ENCODE results near the gene ZNF579.
"Not testable (repeated sequence)": the region's sequence is repeated elsewhere in the genome, so short reads cannot be mapped to it uniquely, and the experiment has no call there.

ZNF579 gene

DNA sequence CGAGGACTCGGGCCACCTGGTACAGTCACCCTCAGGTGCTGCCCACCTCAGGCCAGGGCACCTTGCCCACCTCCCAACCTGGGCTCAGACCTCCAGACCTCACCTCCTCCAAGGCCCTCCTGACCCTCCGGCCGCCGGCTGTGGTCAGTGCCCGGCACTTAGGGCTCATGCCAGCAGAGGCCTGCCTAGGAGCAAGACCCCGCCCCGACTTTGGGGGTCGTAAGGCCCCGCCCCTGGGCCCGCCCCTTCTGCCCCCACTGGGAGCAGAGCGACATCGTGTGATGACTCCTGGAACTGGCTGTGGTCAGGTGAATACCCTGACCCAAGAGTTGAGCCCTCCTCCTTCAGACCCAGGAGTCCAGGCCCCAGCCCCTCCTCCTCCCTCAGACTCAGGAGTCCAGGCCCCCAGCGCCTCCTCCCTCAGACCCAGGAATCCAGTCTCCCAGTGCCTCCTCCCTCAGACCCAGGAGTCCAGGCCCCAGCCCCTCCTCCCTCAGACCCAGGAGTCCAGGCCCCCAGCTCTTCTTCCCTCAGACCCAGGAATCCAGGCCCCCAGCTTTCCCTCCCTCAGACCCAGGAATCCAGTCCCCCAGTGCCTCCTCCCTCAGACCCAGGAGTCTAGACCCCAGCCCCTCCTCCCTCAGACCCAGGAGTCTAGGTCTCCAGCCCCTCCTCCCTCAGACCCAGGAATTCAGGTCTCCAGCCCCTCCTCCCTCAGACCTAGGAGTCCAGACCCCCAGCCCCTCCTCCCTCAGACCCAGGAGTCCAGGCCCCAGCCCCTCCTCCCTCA, 43.5 kb downstream of the ZNF579 start, which contains the start of gene SBK2:
Gene SBK2 (minus strand): TSS at position 183 of the 790 bp plus-strand sequence. CDS start 839 bp downstream, outside the sequence.
- DNase-seq: no peak

DNA sequence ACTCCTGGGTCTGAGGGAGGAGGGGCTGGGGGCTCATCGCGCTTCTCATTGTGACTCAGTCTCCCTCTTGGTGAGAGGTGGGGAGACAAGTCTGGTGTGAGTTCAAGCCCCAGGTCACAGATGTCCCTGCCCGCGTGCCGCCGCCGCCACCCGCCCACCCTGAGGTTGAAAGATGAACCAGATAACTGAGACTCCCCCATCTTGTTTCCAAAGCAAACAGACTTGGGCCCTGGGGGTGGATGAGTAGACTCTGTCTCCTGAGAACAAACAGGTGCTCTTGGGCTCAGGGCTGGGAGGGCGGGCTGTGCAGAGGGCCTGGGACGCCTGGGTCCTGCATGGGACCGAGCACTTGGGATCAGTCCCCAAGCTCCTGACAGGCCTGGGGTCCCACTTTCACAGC, 44.3 kb downstream of the ZNF579 start:
- no peak for DNase-seq

DNA sequence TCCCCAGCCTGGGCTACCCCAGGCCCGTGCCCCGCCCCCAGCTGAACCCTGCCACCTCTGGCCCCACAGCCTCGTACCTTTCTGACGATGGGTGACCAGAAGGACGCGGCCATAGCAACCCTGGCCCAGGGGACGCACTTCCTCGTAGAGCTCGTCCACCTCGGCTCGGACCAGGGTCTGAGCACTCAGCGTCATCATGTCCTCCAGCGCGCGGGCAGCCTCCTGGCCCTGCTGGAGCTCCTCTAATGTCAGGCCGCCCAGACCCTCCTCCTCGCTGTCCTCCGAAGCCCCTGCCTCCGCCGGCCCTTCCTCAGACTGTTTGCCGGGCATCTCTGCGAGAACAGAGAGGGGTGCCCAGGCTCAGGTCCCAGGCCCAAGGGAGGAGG, 44.7 kb downstream of the ZNF579 start:
- no peak for DNase-seq

DNA sequence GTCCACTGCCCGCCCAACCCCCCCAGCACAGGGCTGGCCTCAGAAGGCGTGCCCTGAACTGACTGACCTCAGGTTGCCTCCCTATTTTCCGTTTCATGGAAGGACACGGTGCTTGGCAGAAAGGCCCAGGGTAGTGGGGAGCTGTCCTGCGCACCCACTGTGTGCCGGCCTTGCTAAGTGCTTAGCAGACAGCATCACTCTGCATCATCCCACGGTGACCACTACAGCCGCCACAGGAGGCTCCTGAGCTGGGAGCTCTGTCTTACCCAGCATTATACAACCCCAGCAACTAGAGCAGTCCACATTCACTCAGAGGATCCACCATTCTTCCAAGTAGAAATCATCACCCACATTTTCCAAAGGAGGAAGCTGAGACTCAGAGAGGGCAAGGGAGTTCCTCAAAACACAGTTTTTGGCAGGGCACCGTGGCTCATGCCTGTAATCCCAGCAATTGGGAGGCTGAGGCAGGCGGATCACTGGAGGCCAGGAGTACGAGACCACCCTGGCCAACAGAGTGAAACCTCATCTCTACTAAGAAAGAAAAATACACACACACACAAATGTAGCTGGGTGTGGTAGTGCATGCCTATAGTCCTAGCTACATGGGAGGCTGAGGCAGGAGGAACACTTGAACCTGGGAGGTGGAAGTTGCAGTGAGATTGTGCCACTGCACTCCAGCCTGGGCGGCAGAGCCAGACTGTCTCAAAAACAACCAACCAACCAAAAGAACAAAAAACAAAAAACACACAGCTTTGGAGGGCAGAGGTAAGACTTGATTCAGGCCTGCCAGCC, 45.3 kb downstream of the ZNF579 start:
- no peak for DNase-seq

DNA sequence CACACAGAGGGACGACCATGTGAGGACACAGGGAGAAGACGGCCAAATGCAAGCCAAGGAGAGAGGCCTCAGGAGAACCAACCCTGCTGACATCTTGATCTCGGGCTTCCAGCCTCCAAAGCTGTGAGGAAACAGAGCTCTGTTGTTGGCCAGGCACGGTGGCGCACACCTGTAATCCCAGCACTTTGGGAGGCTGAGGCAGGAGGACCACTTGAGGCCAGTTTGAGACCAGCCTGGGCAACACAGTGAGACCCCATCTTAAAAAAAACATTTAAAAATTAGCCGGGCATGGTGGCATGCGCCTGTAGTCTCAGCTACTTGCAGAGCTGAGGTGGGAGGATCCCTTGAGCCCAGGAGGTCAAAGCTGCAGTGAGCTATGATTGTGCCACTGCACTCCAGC, 46.4 kb downstream of the ZNF579 start:
- DNase-seq: not testable (repeated sequence)

DNA sequence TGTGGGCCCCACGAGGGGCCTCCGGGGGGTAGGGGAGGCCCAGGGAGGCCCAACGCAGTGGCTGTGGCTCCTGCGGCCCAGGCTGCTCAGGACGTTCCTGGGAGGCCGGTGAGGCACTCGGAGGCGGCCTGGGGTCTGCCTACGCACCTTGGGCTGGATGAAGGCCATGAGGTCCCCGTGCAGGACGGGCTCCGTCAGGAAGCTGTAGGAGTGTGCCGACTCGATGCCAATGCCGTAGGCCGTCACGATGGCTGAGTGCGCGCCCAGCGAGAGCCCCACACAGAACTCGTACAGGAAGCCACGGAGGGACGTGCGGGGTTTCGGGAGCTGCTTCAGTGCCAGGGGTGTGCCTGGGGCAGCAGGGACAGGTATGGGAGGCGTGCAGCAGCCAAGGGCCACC, 49.7 kb downstream of the ZNF579 start:
- no peak for DNase-seq

DNA sequence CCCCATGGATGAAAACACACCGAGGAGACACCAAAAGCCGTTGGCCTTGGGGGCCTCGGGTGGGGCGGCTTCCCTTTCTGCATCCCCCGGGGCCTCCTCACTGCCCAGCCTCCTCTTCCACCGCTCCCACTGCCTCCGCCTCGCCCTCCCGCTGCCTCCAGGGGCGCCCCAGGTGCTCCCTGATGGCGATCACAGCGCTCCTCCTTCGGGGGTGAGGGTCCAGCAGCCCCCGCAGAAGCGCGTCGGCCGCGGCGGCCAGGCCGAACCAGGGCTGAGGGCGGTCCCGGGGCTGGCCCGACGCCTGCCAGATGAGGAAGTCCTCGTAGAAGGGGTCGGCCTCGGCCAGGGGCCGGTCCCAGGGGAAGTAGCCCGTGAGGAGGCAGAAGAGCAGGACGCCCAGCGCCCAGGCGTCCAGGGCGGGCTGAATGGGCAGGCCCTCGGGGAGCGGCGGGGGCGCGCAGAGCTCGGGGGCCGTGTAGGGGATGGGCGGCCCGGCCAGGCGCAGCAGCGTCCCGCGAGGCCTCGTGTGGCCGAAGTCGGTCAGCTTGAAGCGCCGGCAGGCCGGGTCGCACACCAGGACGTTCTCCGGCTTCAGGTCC, 50.9 kb downstream of the ZNF579 start:
- no peak for DNase-seq

DNA sequence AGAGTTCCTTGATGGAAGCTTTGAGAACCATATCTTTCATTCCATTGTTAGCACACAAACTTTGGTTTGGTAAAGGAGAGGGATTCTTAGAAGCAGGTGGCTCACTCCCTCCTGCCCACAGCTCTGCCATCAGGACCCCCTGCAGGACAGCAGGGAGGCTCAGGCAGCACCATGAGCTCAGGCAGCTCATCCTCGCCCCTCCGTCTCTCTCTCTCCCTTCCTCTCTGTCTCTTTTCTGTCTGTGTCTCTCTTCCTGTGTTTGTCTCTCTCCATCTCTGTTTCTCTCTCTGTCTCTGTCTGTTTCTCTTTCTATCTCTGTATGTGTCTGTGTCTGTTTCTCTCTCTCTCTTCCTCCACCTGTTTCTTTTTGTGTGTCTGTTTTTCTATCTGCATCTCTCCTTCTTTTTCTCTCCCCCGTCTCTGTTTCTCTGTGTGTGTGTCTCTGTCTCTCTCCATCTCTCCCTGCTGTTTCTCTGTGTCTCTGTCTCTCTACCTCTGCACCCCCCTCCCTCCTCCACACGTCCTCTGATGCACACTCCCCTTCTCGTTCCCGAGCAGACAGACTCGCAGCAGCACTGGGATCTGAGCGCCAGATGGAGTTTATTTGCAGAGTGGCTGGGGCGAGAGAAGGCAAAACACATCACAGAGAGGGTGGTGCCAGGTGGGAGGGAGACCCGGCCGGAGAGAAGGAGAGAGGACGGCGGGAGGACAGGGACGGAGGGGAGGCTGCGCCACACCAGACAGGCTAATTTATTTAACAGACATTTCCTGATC, 52.4 kb downstream of the ZNF579 start:
- DNase-seq: peak; percentile 47

DNA sequence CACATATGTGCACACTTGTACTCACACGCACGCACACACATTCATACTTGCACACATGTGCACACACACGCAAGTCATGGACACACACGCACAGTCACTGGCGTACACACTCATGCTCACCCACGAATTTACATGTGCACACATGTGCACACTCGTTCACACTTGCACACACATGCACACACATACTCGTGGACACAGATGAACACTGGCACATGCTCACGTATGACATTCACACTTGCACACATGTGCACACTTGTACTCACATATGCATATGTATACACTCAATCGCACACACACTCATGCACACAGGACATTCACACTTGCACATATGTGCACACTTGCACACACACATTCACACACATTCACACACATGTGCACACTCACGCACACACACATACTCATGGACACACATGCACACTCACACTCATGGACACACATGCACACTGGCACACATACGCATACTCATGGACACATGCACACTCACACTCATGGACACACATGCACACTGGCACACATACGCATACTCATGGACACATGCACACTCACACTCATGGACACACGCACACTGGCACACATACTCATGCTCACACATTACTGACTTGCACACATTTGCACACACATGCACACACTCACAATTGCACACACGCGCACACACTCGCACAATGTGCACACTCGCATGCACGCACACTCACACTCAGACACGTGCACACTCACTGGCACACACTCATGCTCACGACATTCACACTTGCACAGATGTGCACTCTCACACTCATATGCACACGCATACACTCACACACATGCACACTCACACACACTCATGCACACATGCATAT, 53.2 kb downstream of the ZNF579 start:
- DNase-seq: no peak
